Liver (tissue), 9 donors: ENCODE data around the gene DOCK11. TPM values are rescaled to one million over a fixed set of nuclear protein-coding genes. Genes with fewer than 3 reads are reported as not detected.

Source experiments
- DNase-seq: peaks from one replicate; pipeline ENCODE4 v3.0.0-alpha.2; 2017; ENCODE audit warnings: low spot score
- H3K27ac ChIP-seq, 2 donors: one replicate each; pipeline ENCODE4 v1.7.0; 2013; ENCODE audit warnings: inconsistent platforms in 2 of 2, low read length in 2 of 2, control low read depth in 1 of 2, low read depth in 1 of 2, mild to moderate bottlenecking in 1 of 2
- H3K27me3 ChIP-seq, 4 donors: one replicate each; pipeline versions ENCODE4 v1.6.1 to v1.7.0; 2013; ENCODE audit warnings: low read length in 3 of 4, inconsistent platforms in 1 of 4, mild to moderate bottlenecking in 1 of 4, moderate library complexity in 1 of 4; ENCODE audit not compliant: control insufficient read depth in 4 of 4, insufficient read depth in 4 of 4
- H3K36me3 ChIP-seq, 4 donors: one replicate each; pipeline versions ENCODE4 v1.6.1 to v1.7.0; 2013; ENCODE audit warnings: low read length in 3 of 4, mild to moderate bottlenecking in 3 of 4, low read depth in 1 of 4, moderate library complexity in 1 of 4; ENCODE audit not compliant: control insufficient read depth in 4 of 4, insufficient read depth in 3 of 4
- H3K4me1 ChIP-seq, 4 donors: one replicate each; pipeline versions ENCODE4 v1.6.1 to v1.7.0; 2013; ENCODE audit warnings: low read length in 3 of 4, mild to moderate bottlenecking in 3 of 4, moderate library complexity in 1 of 4; ENCODE audit not compliant: control insufficient read depth in 4 of 4, insufficient read depth in 4 of 4
- H3K4me3 ChIP-seq, 3 donors: one replicate each; pipeline versions ENCODE4 v1.6.1 to v1.7.0; 2013; ENCODE audit warnings: low read length in 3 of 3, control low read depth in 1 of 3, low read depth in 1 of 3, mild to moderate bottlenecking in 1 of 3
- H3K9ac ChIP-seq, 2 donors: one replicate each; pipeline ENCODE4 v1.7.0; 2013; ENCODE audit warnings: low read length in 2 of 2, mild to moderate bottlenecking in 2 of 2, moderate library complexity in 2 of 2, control low read depth in 1 of 2, low read depth in 1 of 2
- H3K9me3 ChIP-seq, 4 donors: one replicate each; pipeline versions ENCODE4 v1.6.1 to v1.7.0; 2013; ENCODE audit warnings: low read length in 3 of 4; ENCODE audit not compliant: control insufficient read depth in 4 of 4
- CTCF ChIP-seq: fragments of 150-350 bp; IDR thresholded peaks from 2 replicates; pipeline ENCODE4 v1.5.1; 2017; ENCODE audit warnings: improper control_type of control experiment, low read depth, low read length; ENCODE audit not compliant: missing input control
- EGR1 ChIP-seq, 2 donors: IDR thresholded peaks; 2 replicates each; pipeline ENCODE4 v1.6.1; 2016 to 2018; ENCODE audit warnings: antibody characterized with exemption in 2 of 2, low read depth in 2 of 2
- FOXA2 ChIP-seq: IDR thresholded peaks from 2 replicates; pipeline ENCODE4 v1.6.1; 2016; ENCODE audit warnings: antibody characterized with exemption
- GABPA ChIP-seq, 2 donors: IDR thresholded peaks in 1 of 2; conservative IDR thresholded peaks in 1 of 2; 2 replicates each; pipeline ENCODE4 v1.6.1; 2016; ENCODE audit warnings: antibody characterized with exemption in 2 of 2, mild to moderate bottlenecking in 1 of 2, moderate library complexity in 1 of 2
- HNF4A ChIP-seq, 2 donors: conservative IDR thresholded peaks; 2 replicates each; pipeline ENCODE4 v1.6.1; 2016; ENCODE audit warnings: antibody characterized with exemption in 2 of 2, mild to moderate bottlenecking in 2 of 2
- HNF4G ChIP-seq: IDR thresholded peaks from 2 replicates; pipeline ENCODE4 v1.6.1; 2016; ENCODE audit warnings: antibody characterized with exemption
- JUND ChIP-seq, 2 donors: IDR thresholded peaks; 2 replicates each; pipeline ENCODE4 v1.6.1; 2016; ENCODE audit warnings: antibody characterized with exemption in 2 of 2
- NR2F2 ChIP-seq: IDR thresholded peaks from 2 replicates; pipeline ENCODE4 v1.6.1; 2016; ENCODE audit warnings: antibody characterized with exemption
- RAD21 ChIP-seq, 2 donors: IDR thresholded peaks; 2 replicates each; pipeline ENCODE4 v1.6.1; 2016; ENCODE audit warnings: antibody characterized with exemption in 2 of 2, mild to moderate bottlenecking in 2 of 2
- SP1 ChIP-seq: IDR thresholded peaks from 2 replicates; pipeline ENCODE4 v1.6.1; 2018; ENCODE audit warnings: antibody characterized with exemption, mild to moderate bottlenecking
- TAF1 ChIP-seq: conservative IDR thresholded peaks from 2 replicates; pipeline ENCODE4 v1.6.1; 2016; ENCODE audit warnings: antibody characterized with exemption, mild to moderate bottlenecking
- YY1 ChIP-seq: IDR thresholded peaks from 2 replicates; pipeline ENCODE4 v1.6.1; 2016; ENCODE audit warnings: antibody characterized with exemption, mild to moderate bottlenecking
- WGBS: extraction: QIAGEN DNeasy Blood & Tissue Kit; methylation state at CpG from one replicate; pipeline ENCODE4 v1.1.7; 2013; 5-methylcytosine and 5-hydroxymethylcytosine counted together
- polyA plus RNA-seq, 2 donors: library from polyadenylated mRNA; stranded (reverse) in 1 of 2; unstranded in 1 of 2; fragments of 200-250 nt in 1 of 2; fragments of >200 nt in 1 of 2; fragmentation: Nextera tagmentation in 1 of 2; extraction: Ambion mirVana in 1 of 2; gene quantifications; one replicate each; pipeline versions ENCODE4 v1.2.1 to v1.2.3, GENCODE V29; 2013 to 2015
- total RNA-seq, 2 donors: library from RNA; depleted of rRNA; stranded (reverse); fragments of >200 nt; gene quantifications; one replicate each; pipeline ENCODE4 v1.2.3, GENCODE V29; 2014
- TF ChIP-seq, protein P1 (sequence below): IDR thresholded peaks from 2 replicates; pipeline ENCODE4 v1.6.1; 2016; ENCODE audit warnings: antibody characterized with exemption
- TF ChIP-seq, protein P2 (sequence below): IDR thresholded peaks from 2 replicates; pipeline ENCODE4 v1.6.1; 2016; ENCODE audit warnings: antibody characterized with exemption
- TF ChIP-seq, protein P3 (sequence below): IDR thresholded peaks from 2 replicates; pipeline ENCODE4 v1.6.1; 2016; ENCODE audit warnings: antibody characterized with exemption, mild to moderate bottlenecking
- donor health status: healthy.
- donor health status: healthy.
- donor health status: healthy.
- donor health status: healthy.
- donor health status: healthy.

DOCK11 gene
- total and polyA plus RNA-seq, 4 donors, result 1.3 to 9.3 (median 3.7) TPM

- no peak for TF ChIP-seq TAF1
- TF ChIP-seq, protein P1, sequence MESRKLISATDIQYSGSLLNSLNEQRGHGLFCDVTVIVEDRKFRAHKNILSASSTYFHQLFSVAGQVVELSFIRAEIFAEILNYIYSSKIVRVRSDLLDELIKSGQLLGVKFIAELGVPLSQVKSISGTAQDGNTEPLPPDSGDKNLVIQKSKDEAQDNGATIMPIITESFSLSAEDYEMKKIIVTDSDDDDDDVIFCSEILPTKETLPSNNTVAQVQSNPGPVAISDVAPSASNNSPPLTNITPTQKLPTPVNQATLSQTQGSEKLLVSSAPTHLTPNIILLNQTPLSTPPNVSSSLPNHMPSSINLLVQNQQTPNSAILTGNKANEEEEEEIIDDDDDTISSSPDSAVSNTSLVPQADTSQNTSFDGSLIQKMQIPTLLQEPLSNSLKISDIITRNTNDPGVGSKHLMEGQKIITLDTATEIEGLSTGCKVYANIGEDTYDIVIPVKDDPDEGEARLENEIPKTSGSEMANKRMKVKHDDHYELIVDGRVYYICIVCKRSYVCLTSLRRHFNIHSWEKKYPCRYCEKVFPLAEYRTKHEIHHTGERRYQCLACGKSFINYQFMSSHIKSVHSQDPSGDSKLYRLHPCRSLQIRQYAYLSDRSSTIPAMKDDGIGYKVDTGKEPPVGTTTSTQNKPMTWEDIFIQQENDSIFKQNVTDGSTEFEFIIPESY, result no peak
- TF ChIP-seq NR2F2, result no peak
- no peak for TF ChIP-seq HNF4G
- TF ChIP-seq YY1, result no peak
- TF ChIP-seq, protein P2, sequence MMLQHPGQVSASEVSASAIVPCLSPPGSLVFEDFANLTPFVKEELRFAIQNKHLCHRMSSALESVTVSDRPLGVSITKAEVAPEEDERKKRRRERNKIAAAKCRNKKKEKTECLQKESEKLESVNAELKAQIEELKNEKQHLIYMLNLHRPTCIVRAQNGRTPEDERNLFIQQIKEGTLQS, result no peak
- no peak for TF ChIP-seq CTCF
- TF ChIP-seq FOXA2, result no peak
- 62% methylated on average over 15 of the region's 15 CpGs for WGBS
- H3K9me3 ChIP-seq, result no peaks in the 10 kb centered on the region
- H3K27me3 ChIP-seq, result no peaks in the 10 kb centered on the region
- DNase-seq, result no peak
- no peak overlapping the region for H3K4me3 ChIP-seq
- no peak overlapping the region for H3K9ac ChIP-seq
- no peak overlapping the region for H3K27ac ChIP-seq
- peaks cover 0 to 12% (median 1%) of the 10 kb centered on the region in 4 donors for H3K4me1 ChIP-seq
- H3K36me3 ChIP-seq, result no peaks in the 10 kb centered on the region
Measured at GRCh38 chrX:118499295-118499694, 3.7 kb downstream of the DOCK11 start.

- Histone ChIP-seq H3K27me3 (no peaks in the 10 kb centered on the region), H3K4me1 (no peaks in the 10 kb centered on the region), H3K36me3 (no peaks in the 10 kb centered on the region), H3K9me3 (no peaks in the 10 kb centered on the region), H3K27ac (no peak overlapping the region), H3K4me3 (no peak overlapping the region), H3K9ac (no peak overlapping the region)
- WGBS, result 78% methylated on average over 6 of the region's 6 CpGs
- DNase-seq, result no peak
- TF ChIP-seq EGR1 (IDR thresholded peaks at IDR 0.05; ENCODE audit: low read depth in 2 of 2), result no peak
- TF ChIP-seq SP1, result no peak
Measured at GRCh38 chrX:118502161-118502789, 6.7 kb downstream of the DOCK11 start.

DNA sequence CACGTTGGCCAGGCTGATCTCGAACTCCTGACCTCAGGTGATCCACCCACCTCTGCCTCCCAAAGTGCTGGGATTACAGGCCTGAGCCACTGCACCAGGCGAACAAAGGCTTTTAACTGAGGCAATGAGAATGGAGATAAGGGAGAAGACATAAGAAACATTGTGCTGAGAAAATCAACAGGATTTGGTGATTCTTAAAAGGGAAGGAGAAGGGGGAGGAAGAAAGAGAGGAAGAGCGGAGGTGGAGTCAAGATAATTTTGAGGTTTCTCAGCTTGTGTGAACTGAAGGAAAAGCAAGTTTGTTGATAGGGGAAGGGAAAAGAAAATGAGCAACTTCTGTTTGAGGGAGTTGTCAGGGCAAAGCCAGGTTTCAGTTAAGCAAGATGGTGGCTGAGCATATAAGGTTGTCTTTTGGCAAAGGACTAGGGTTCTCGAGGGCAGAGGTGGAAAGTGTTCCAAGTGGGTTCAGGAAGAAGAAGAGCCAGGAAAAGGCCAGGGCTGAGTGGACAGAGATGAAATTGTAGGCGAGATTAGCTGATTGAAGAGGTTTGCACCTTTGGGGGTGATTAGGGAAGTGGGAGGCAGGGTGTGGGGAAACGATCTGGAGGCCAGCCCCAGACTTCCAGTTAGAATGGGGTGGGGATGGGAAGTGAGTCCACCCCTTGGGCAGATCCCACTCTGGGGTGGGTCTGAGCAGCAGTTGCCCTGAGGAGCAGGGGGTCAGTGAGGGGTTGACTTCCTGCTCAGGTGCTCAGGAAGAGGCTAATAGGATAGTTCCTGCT lies 7.8 kb downstream of the DOCK11 start:
- no peaks in the 10 kb centered on the region for H3K4me1 ChIP-seq
- no peak overlapping the region for H3K4me3 ChIP-seq
- no peak for TF ChIP-seq JUND (IDR thresholded peaks at IDR 0.05)
- no peak for TF ChIP-seq GABPA (IDR thresholded peaks at IDR 0.05 in 1 of 2, conservative IDR thresholded peaks at IDR 0.05 in 1 of 2)
- no peak for TF ChIP-seq HNF4A (conservative IDR thresholded peaks at IDR 0.05)
- TF ChIP-seq, protein P2, result no peak
- TF ChIP-seq, protein P3, sequence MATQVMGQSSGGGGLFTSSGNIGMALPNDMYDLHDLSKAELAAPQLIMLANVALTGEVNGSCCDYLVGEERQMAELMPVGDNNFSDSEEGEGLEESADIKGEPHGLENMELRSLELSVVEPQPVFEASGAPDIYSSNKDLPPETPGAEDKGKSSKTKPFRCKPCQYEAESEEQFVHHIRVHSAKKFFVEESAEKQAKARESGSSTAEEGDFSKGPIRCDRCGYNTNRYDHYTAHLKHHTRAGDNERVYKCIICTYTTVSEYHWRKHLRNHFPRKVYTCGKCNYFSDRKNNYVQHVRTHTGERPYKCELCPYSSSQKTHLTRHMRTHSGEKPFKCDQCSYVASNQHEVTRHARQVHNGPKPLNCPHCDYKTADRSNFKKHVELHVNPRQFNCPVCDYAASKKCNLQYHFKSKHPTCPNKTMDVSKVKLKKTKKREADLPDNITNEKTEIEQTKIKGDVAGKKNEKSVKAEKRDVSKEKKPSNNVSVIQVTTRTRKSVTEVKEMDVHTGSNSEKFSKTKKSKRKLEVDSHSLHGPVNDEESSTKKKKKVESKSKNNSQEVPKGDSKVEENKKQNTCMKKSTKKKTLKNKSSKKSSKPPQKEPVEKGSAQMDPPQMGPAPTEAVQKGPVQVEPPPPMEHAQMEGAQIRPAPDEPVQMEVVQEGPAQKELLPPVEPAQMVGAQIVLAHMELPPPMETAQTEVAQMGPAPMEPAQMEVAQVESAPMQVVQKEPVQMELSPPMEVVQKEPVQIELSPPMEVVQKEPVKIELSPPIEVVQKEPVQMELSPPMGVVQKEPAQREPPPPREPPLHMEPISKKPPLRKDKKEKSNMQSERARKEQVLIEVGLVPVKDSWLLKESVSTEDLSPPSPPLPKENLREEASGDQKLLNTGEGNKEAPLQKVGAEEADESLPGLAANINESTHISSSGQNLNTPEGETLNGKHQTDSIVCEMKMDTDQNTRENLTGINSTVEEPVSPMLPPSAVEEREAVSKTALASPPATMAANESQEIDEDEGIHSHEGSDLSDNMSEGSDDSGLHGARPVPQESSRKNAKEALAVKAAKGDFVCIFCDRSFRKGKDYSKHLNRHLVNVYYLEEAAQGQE, result no peak
- TF ChIP-seq SP1, result no peak
- TF ChIP-seq RAD21 (IDR thresholded peaks at IDR 0.05), result no peak
- TF ChIP-seq FOXA2, result no peak
- TF ChIP-seq CTCF, result no peak
- TF ChIP-seq YY1, result no peak
- DNase-seq, result no peak
- H3K9ac ChIP-seq, result no peak overlapping the region
- H3K36me3 ChIP-seq, result no peaks in the 10 kb centered on the region
- H3K27me3 ChIP-seq, result no peaks in the 10 kb centered on the region
- no peaks in the 10 kb centered on the region for H3K9me3 ChIP-seq
- no peak overlapping the region for H3K27ac ChIP-seq
- WGBS, result 64% methylated on average over 7 of the region's 7 CpGs
